Naive thymus-derived CD8-positive, alpha-beta T cell (primary cell): ENCODE measurements around the gene ANKK1. TPM values are rescaled to one million over a fixed set of nuclear protein-coding genes. Genes with fewer than 3 reads are reported as not detected.

Experiments used
- ATAC-seq, 2 donors: fragments of 150-1000 bp; cut with Tn5 transposase in 1 of 2; sonication (Bioruptor Pico), chemical (Tn5 transposase) in 1 of 2; 1 replicate in 1 of 2; 2 replicates in 1 of 2; pipeline ENCODE4 v1.10.0; 2021; ENCODE audit warnings: mild to moderate bottlenecking in 2 of 2, moderate library complexity in 2 of 2
- POLR2A ChIA-PET: fragments of 350-600 bp; sonication (Branson Sonifier 250); formaldehyde crosslinking; loops from one replicate; lab custom pipeline; 2021; ENCODE audit warnings: antibody characterized with exemption; lab: Charles Lee
- DNase-seq, 10 donors: peaks; one replicate each; pipeline versions ENCODE4 v3.0.0 to v3.0.0-alpha.2; 2020 to 2022
- H3K27ac Mint-ChIP-seq, 10 donors: one replicate each; pipeline ENCODE4 v1.8.0; 2020 to 2022; ENCODE audit warnings: mild to moderate bottlenecking in 10 of 10, mixed read lengths in 10 of 10, moderate library complexity in 4 of 10, inconsistent platforms in 1 of 10
- H3K27me3 Mint-ChIP-seq, 5 donors: one replicate each; pipeline ENCODE4 v1.8.0; 2021 to 2022; ENCODE audit warnings: mixed read lengths in 5 of 5
- H3K36me3 Mint-ChIP-seq, 3 donors: one replicate each; pipeline ENCODE4 v1.8.0; 2020 to 2022; ENCODE audit warnings: mixed read lengths in 3 of 3, mild to moderate bottlenecking in 2 of 3, inconsistent platforms in 1 of 3
- H3K4me1 Mint-ChIP-seq, 4 donors: one replicate each; pipeline ENCODE4 v1.8.0; 2021 to 2022; ENCODE audit warnings: mixed read lengths in 4 of 4
- H3K4me3 Mint-ChIP-seq, 10 donors: one replicate each; pipeline ENCODE4 v1.8.0; 2020 to 2022; ENCODE audit warnings: mild to moderate bottlenecking in 10 of 10, mixed read lengths in 10 of 10, moderate library complexity in 6 of 10, inconsistent platforms in 1 of 10
- H3K9me3 Mint-ChIP-seq, 9 donors: one replicate each; pipeline ENCODE4 v1.8.0; 2020 to 2022; ENCODE audit warnings: mixed read lengths in 9 of 9, mild to moderate bottlenecking in 3 of 9, inconsistent platforms in 1 of 9, moderate library complexity in 1 of 9
- microRNA-seq: library from miRNA; unstranded; fragments of <30 nt; microRNA quantifications from one replicate; pipeline ENCODE4 v1.2.0, GENCODE V29; 2022; ENCODE audit warnings: borderline microRNAs expressed
- polyA plus RNA-seq, 3 donors: library from polyadenylated mRNA; unstranded; fragments of 300-500 nt; fragmentation: Illumina TruSeq; gene quantifications; one replicate each; pipeline ENCODE4 v1.2.3, GENCODE V29; 2021
- total RNA-seq, 8 experiments: library from RNA in 2 of 8; stranded (reverse) in 2 of 8; gene quantifications; one replicate each; pipeline ENCODE4 v1.2.3 and lab custom pipeline; 2021 to 2026

ANKK1 gene
- total and polyA plus RNA-seq, 5 experiments from 2014 or later = 4.6 to 5.9 TPM; not detected in 3

- H3K9me3 Mint-ChIP-seq = no peaks in the 10 kb centered on the region
- ATAC-seq = no peak
- H3K36me3 Mint-ChIP-seq = no peaks in the 10 kb centered on the region
- no peaks in the 10 kb centered on the region for H3K4me1 Mint-ChIP-seq
- POLR2A ChIA-PET = no interaction called here
- peaks cover 2 to 27% (median 11%) of the 10 kb centered on the region in 5 donors for H3K27me3 Mint-ChIP-seq
- H3K27ac Mint-ChIP-seq = no peak overlapping the region
- no peak for DNase-seq
- H3K4me3 Mint-ChIP-seq = no peak overlapping the region
Measured at GRCh38 chr11:113449743-113450142, 62.2 kb downstream of the ANKK1 start.

Small RNA genes lying within 50 kb of the gene (microRNA-seq; reads per million reads assigned to microRNA genes)
- gene MIR4301 = not detected

Other genes starting within 250 kb of the ANKK1 start
- 10 to 100 TPM; 92.0 to 95.8 TPM for gene TTC12, start 73.2 kb upstream of the ANKK1 start, total RNA-seq
- gene TTC12, start 73.2 kb upstream of the ANKK1 start, polyA plus RNA-seq = 10 to 100 TPM in 1 of 3 donors, 1 to 10 TPM in 2; 6.9 to 11.3 (median 6.9) TPM
- not detected for gene DRD2, start 87.6 kb downstream of the ANKK1 start, total RNA-seq
- not detected for gene DRD2, start 87.6 kb downstream of the ANKK1 start, polyA plus RNA-seq